Upper lobe of right lung (tissue), 1 donor: ENCODE measurements around the gene ADAMTS4. TPM values are rescaled to one million over a fixed set of nuclear protein-coding genes. Genes with fewer than 3 reads are reported as not detected.

Experiments
- ATAC-seq: fragments of 200-7000 bp; cut with Tn5 transposase; one replicate; pipeline ENCODE4 v1.9.1; 2020; ENCODE audit warnings: mild to moderate bottlenecking, moderate library complexity
- DNase-seq: peaks from one replicate; pipeline ENCODE4 v3.0.0-alpha.2; 2020
- H3K27ac ChIP-seq: fragments of 200-600 bp; one replicate; pipeline ENCODE4 v1.8.0; 2022
- H3K27me3 ChIP-seq: fragments of 200-600 bp; one replicate; pipeline ENCODE4 v1.8.0; 2022; ENCODE audit warnings: mild to moderate bottlenecking
- H3K36me3 ChIP-seq: fragments of 200-600 bp; one replicate; pipeline ENCODE4 v1.8.0; 2022
- H3K4me1 ChIP-seq: fragments of 200-600 bp; one replicate; pipeline ENCODE4 v1.8.0; 2022
- H3K4me3 ChIP-seq: fragments of 200-600 bp; one replicate; pipeline ENCODE4 v1.8.0; 2022; ENCODE audit warnings: mild to moderate bottlenecking
- H3K9me3 ChIP-seq: fragments of 200-600 bp; one replicate; pipeline ENCODE4 v1.8.0; 2022
- intact Hi-C: fragments of 100-400 bp; cut with DNase I; formaldehyde crosslinking; loops from one replicate; pipeline ENCODE4 v1.11.0; 2022
- total RNA-seq: library from RNA; stranded (reverse); fragmentation: NEBNext Ultra II Directional; extraction: Animal tissue kit (Norgen Biotek cat#: 25700); gene quantifications from one replicate; pipeline ENCODE4 v1.2.1, GENCODE V29; 2021
- TF ChIP-seq, protein P1 (sequence below): fragments of 200-600 bp; IDR thresholded peaks from one replicate; pipeline ENCODE4 v1.8.0; 2022; ENCODE audit warnings: antibody characterized with exemption
- donor health status: DM: no; HTN: yes; CAD: no; lungs with severe emphysema.

The ADAMTS4 gene
- total RNA-seq, 1 donor from 2014 or later, result 7.8 TPM

DNA sequence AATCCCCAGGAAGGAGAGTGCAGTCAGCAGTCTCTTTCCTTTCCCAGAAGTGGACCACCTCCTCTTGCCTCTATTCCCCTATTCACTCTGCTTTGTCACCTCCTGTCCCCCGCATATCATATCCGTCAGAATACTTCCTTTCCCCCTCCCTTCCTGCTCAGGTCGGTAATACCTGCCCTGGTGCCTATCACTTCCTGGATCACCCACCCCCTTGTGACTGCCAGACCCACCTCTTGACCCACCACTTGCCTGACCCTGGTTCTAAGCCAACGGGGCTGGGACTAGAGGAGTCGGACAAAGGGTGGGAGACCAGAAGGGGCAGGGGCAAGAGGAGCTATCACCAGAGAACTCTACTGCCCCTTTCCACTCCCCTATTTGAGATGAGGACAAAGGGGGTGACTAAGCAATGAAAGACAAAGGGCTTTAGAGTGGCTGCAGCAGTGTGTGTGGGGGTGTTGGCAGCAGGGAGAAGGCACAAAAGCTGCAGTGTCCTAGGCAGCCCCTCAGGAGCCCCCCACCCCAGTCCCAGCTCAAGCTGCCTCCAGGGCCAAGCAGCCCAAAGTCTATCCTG is 1.7 kb upstream of the ADAMTS4 start:
- H3K4me3 ChIP-seq, result no peak overlapping the region
- DNase-seq, result no peak

DNA sequence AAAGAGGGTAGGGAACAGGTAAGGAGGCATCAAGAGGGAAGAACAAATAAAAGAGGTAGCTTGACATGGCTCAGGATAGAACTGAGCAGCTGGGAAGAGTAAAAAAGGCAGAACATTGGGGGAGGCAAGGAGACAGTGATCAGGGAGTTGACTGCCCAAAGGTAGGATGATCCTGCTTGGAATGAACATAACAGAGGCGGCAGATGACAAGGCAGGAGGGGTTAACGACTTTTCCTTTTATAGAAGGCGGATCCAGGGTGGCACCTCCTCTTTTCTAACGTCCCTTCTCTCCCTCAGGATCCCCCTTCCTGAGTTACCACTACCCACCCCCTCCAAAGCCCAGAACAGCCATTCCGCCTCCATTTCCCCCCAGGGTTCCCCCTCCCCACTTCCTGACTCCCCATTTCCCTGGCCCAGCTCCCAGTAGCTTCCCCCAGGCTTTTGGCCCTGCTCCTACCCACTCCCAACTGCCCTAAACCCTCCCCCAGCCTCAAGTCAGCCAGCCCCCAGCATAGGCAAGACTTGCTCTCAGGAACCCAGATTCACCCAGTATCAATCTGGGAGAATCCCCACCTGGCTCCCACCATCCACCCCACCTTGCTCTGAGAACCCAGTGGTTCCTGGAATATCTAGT is 769 bp upstream of the ADAMTS4 start:
- intact Hi-C loops, result no loop called here
- Histone ChIP-seq H3K4me3 (no peak overlapping the region), H3K27ac (peak overlapping the region; percentile 98), H3K36me3 (peaks cover 15% of the 10 kb centered on the region), H3K9me3 (no peaks in the 10 kb centered on the region), H3K27me3 (no peaks in the 10 kb centered on the region), H3K4me1 (peaks cover 68% of the 10 kb centered on the region)
- TF ChIP-seq, protein P1, sequence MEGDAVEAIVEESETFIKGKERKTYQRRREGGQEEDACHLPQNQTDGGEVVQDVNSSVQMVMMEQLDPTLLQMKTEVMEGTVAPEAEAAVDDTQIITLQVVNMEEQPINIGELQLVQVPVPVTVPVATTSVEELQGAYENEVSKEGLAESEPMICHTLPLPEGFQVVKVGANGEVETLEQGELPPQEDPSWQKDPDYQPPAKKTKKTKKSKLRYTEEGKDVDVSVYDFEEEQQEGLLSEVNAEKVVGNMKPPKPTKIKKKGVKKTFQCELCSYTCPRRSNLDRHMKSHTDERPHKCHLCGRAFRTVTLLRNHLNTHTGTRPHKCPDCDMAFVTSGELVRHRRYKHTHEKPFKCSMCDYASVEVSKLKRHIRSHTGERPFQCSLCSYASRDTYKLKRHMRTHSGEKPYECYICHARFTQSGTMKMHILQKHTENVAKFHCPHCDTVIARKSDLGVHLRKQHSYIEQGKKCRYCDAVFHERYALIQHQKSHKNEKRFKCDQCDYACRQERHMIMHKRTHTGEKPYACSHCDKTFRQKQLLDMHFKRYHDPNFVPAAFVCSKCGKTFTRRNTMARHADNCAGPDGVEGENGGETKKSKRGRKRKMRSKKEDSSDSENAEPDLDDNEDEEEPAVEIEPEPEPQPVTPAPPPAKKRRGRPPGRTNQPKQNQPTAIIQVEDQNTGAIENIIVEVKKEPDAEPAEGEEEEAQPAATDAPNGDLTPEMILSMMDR, result no peak
- no peak for DNase-seq
- ATAC-seq, result no peak

More for the DNA sequence above, 1.7 kb upstream of the ADAMTS4 start:
- Histone ChIP-seq H3K9me3 (no peaks in the 10 kb centered on the region), H3K27me3 (no peaks in the 10 kb centered on the region), H3K36me3 (peaks cover 24% of the 10 kb centered on the region), H3K27ac (peak overlapping the region; percentile 98), H3K4me1 (peaks cover 74% of the 10 kb centered on the region)
- no peak for ATAC-seq
- intact Hi-C loops, result no loop called here
- TF ChIP-seq, protein P1, result no peak

DNA sequence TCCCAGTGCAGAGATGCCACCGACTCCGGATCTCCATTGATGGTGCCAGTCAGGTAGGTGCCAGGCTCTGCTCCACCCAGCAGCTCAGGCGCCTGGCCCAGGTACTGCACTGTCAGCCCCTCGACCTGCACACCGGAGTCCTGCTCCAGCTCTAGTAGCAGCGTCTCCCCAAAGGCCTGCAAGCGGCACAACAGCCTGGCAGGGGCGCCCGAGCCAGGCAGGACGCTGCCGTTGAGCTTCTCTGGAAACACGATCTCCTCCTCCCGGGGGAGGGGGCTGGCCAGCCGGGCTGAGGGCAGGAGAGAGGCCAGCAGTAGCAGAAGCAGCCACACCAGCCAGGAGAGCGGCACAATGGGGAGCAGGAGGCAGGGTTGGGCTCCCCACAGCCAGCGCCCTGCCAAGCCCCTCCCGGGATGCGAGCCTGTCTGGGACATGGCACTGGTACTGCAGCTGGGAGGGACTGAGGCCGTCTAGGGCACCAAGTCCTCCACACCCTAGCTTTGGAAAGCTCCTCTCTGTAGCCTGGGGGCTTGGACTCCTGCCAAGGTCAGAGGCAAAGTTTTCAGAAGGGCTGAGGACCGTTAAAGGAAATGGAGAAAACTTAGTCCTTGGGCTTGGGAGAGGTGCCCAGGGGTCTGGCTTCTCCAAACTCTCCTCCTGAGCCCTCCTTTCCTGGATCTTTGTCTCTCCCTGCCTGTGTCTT is 509 bp downstream of the ADAMTS4 start:
- Histone ChIP-seq H3K27me3 (no peaks in the 10 kb centered on the region), H3K27ac (peak overlapping the region; percentile 98), H3K4me1 (peaks cover 57% of the 10 kb centered on the region), H3K4me3 (peak overlapping the region; percentile 37), H3K36me3 (peaks cover 2% of the 10 kb centered on the region), H3K9me3 (no peaks in the 10 kb centered on the region)
- intact Hi-C loops, result no loop called here
- TF ChIP-seq, protein P1, result no peak
- DNase-seq, result no peak
- no peak for ATAC-seq

DNA sequence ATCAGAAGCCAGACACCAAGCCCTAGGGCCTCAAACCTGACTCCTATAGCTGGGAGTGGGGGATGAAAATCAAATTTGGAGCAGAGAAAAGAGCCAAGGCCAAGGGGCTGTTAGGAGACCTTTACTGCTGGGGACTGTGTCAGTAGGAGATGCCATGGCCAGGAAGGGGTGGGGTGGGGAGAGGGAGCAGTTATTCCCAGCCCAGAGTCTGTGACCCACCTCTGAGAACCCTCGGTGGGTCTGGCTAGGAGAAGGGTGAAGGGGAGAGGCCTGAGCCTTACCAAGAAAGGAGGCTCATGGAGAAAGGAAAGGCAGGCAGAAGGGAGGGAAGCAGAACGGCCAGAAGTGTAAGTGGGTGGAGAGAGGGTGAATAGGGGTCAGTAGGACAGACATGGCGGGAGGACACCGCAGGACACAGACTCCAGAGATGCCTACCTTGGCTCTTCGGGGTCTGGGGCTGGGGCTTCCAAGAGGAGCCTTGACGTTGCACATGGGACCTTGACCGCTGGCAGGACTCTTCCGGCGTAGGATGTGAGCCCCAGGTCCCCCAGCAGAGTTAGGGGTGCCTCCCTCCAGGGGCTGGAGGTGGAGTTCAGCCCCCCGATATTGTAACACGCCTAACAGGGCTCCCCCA is 1.2 kb downstream of the ADAMTS4 start:
- no peak for DNase-seq
- H3K27me3 ChIP-seq, result no peaks in the 10 kb centered on the region
- intact Hi-C loops, result no loop called here
- H3K4me3 ChIP-seq, result peak overlapping the region; percentile 37
- peaks cover 56% of the 10 kb centered on the region for H3K4me1 ChIP-seq
- TF ChIP-seq, protein P1, result no peak
- H3K9me3 ChIP-seq, result no peaks in the 10 kb centered on the region
- no peaks in the 10 kb centered on the region for H3K36me3 ChIP-seq
- peak overlapping the region; percentile 98 for H3K27ac ChIP-seq
- ATAC-seq, result no peak

DNA sequence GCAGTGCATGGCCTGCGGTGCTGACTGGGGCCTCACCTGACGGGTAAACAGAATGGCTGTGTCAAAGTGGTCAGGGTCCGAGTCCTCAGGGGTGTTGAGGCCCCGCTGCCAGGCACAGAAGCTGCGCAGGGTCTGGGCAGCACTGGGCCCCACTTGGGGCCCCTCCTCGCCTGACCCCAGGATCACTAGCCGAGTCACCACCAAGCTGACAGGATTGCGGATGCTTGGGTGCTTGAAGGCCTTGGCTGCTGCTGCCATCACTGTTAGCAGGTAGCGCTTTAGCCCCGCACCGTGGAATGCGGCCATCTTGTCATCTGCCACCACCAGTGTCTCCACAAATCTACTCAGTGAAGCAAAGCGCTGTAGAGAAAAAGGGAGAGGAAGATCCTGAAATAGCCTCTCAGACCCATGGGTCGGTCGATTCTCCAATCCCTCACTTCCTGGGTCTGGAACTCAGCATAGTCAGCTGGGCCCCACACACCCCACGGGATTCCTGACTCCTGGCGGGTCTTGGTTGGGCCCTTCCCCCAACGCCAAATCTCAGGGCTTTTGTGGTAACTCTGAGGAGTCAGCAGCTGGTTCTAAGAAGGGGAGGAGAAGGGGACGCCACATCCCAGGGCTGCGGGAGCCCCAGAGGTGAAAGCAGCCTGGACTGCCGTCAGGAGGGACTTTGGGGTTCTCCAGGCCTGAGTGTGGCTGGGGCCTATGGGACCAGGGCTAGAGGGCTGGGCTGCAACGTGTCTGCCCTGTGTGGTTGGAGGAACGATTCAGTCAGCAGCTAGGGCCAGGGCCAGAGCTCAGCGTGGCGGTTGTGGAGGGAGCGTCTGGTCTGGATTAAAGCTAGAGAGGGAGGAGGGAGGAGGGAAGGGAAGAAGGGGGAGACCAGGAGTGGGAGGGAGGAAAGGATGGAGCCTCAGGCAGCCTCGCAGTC is 2.1 kb downstream of the ADAMTS4 start:
- TF ChIP-seq, protein P1, result no peak
- Histone ChIP-seq H3K4me3 (peak overlapping the region; percentile 37), H3K4me1 (peaks cover 55% of the 10 kb centered on the region), H3K27me3 (no peaks in the 10 kb centered on the region), H3K27ac (peak overlapping the region; percentile 98), H3K36me3 (no peaks in the 10 kb centered on the region), H3K9me3 (no peaks in the 10 kb centered on the region)
- ATAC-seq (no peak), DNase-seq (no peak)
- intact Hi-C loops, result no loop called here
